Activated naive CD4-positive, alpha-beta T cell treated with Interleukin-2 at 50 U/mL for 16 hours (primary cell): ENCODE data around the gene ABHD17A.
A peak's percentile ranks its signal among the peaks of the same experiment; 100 is the strongest.

Source experiments
- DNase-seq: peaks from one replicate; pipeline ENCODE4 v3.0.0-alpha.2; 2020

ABHD17A gene

GRCh38 chr19:1850809-1851653, 34.3 kb downstream of the ABHD17A start:
- DNase-seq: no peak

GRCh38 chr19:1849886-1850398, 35.4 kb downstream of the ABHD17A start:
- no peak for DNase-seq

GRCh38 chr19:1849132-1849474, 36.2 kb downstream of the ABHD17A start:
- no peak for DNase-seq

- peak; percentile 97 for DNase-seq
Measured at GRCh38 chr19:1848399-1849131, 36.7 kb downstream of the ABHD17A start, which contains the start of gene REXO1. Gene REXO1, minus strand, starts transcription at chr19:1848483. Its CDS starts 125 bp downstream, at chr19:1848358.

- DNase-seq: peak; percentile 27
Measured at GRCh38 chr19:1847684-1848398, 37.5 kb downstream of the ABHD17A start.

- DNase-seq: no peak
Measured at GRCh38 chr19:1847348-1847683, 38.0 kb downstream of the ABHD17A start.

GRCh38 chr19:1846517-1847204, 38.6 kb downstream of the ABHD17A start:
- DNase-seq: no peak

- DNase-seq: no peak
Measured at GRCh38 chr19:1845642-1846041, 39.7 kb downstream of the ABHD17A start.

GRCh38 chr19:1845125-1845515, 40.2 kb downstream of the ABHD17A start:
- DNase-seq: no peak

GRCh38 chr19:1844513-1845124, 40.7 kb downstream of the ABHD17A start:
- no peak for DNase-seq

GRCh38 chr19:1843646-1844394, 41.5 kb downstream of the ABHD17A start:
- DNase-seq: no peak

- DNase-seq: no peak
Measured at GRCh38 chr19:1843116-1843515, 42.2 kb downstream of the ABHD17A start.

- no peak for DNase-seq
Measured at GRCh38 chr19:1841209-1841924, 43.9 kb downstream of the ABHD17A start.

GRCh38 chr19:1840541-1841115, 44.7 kb downstream of the ABHD17A start:
- no peak for DNase-seq

- DNase-seq: no peak
Measured at GRCh38 chr19:1839658-1840540, 45.4 kb downstream of the ABHD17A start.

- peak; percentile 71 for DNase-seq
Measured at GRCh38 chr19:1837625-1838105, 47.6 kb downstream of the ABHD17A start.

GRCh38 chr19:1837222-1837565, 48.1 kb downstream of the ABHD17A start:
- DNase-seq: no peak

GRCh38 chr19:1836458-1837221, 48.7 kb downstream of the ABHD17A start:
- DNase-seq: no peak

- DNase-seq: no peak
Measured at GRCh38 chr19:1833540-1833939, 51.8 kb downstream of the ABHD17A start.
